Measurements from ENCODE around the gene BMPR1B.
"Not testable (repeated sequence)": the region's sequence is repeated elsewhere in the genome, so short reads cannot be mapped to it uniquely, and the experiment has no call there.

The BMPR1B gene

DNA sequence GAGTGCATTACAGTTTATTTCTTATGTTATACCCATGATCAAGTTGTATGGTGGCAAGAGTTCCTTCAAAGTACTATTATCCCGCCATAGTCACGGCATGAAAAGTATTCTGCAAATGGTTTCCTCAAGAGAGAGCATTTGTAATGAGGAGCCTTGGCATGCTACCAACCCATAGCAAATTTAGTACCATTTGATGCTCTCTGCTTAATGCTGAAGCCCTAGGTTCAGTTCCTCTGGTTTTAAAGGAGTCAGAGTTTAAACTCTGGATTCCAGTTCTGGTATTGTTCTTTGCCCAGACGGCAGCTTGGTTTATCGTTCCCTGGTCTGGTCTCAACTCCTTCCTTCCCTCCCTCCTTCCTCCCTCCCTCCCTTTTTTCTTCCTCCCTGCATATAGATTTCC, 371.3 kb downstream of the BMPR1B start:
- TF ChIP-seq SPI1 (IDR thresholded peaks at IDR 0.05; ENCODE audit: low read depth, low read length) (no peak), POLR2AphosphoS5 (IDR thresholded peaks at IDR 0.05; ENCODE audit: low read depth, low read length) (no peak), TAF1 (IDR thresholded peaks at IDR 0.05; ENCODE audit: low read depth, low read length) (no peak), POLR2A (IDR thresholded peaks at IDR 0.05; ENCODE audit: low read depth, low read length) (no peak), POU2F2 (IDR thresholded peaks at IDR 0.05; ENCODE audit: low read depth, low read length) (no peak), PAX5 (IDR thresholded peaks at IDR 0.05; ENCODE audit: insufficient read depth, low read length, severe bottlenecking) (no peak)
- FAIRE-seq (no peak), DNase-seq (ENCODE audit: insufficient read length, low spot score) (no peak)

- FAIRE-seq (no peak), DNase-seq (ENCODE audit: insufficient read length, low spot score) (no peak)
- TF ChIP-seq PAX5 (IDR thresholded peaks at IDR 0.05; ENCODE audit: insufficient read depth, low read length, severe bottlenecking) = no peak
- TF ChIP-seq TAF1 (IDR thresholded peaks at IDR 0.05; ENCODE audit: low read depth, low read length) = no peak
- no peak for TF ChIP-seq POLR2AphosphoS5 (IDR thresholded peaks at IDR 0.05; ENCODE audit: low read depth, low read length)
- no peak for TF ChIP-seq POU2F2 (IDR thresholded peaks at IDR 0.05; ENCODE audit: low read depth, low read length)
- TF ChIP-seq POLR2A (IDR thresholded peaks at IDR 0.05; ENCODE audit: low read depth, low read length) = no peak
- no peak for TF ChIP-seq SPI1 (IDR thresholded peaks at IDR 0.05; ENCODE audit: low read depth, low read length)
Observed at GRCh38 chr4:95129821-95130311, 372.1 kb downstream of the BMPR1B start.

- FAIRE-seq; DNase-seq (ENCODE audit: insufficient read length, low spot score): not testable (repeated sequence)
Observed at GRCh38 chr4:95134016-95134415, 376.3 kb downstream of the BMPR1B start.

- not testable (repeated sequence) for FAIRE-seq; DNase-seq (ENCODE audit: insufficient read length, low spot score)
Observed at GRCh38 chr4:95139424-95139823, 381.7 kb downstream of the BMPR1B start.

- FAIRE-seq = no peak
- TF ChIP-seq TAF1 (IDR thresholded peaks at IDR 0.05; ENCODE audit: low read depth, low read length) = no peak
- DNase-seq (ENCODE audit: insufficient read length, low spot score) = no peak
Observed at GRCh38 chr4:95141361-95141760, 383.6 kb downstream of the BMPR1B start.

GRCh38 chr4:95142932-95143331, 385.2 kb downstream of the BMPR1B start:
- FAIRE-seq (no peak), DNase-seq (ENCODE audit: insufficient read length, low spot score) (no peak)
- TF ChIP-seq PAX5 (IDR thresholded peaks at IDR 0.05; ENCODE audit: insufficient read depth, low read length, severe bottlenecking) (no peak), TAF1 (IDR thresholded peaks at IDR 0.05; ENCODE audit: low read depth, low read length) (no peak), POU2F2 (IDR thresholded peaks at IDR 0.05; ENCODE audit: low read depth, low read length) (no peak), SPI1 (IDR thresholded peaks at IDR 0.05; ENCODE audit: low read depth, low read length) (no peak), POLR2A (IDR thresholded peaks at IDR 0.05; ENCODE audit: low read depth, low read length) (no peak), POLR2AphosphoS5 (IDR thresholded peaks at IDR 0.05; ENCODE audit: low read depth, low read length) (no peak)

DNA sequence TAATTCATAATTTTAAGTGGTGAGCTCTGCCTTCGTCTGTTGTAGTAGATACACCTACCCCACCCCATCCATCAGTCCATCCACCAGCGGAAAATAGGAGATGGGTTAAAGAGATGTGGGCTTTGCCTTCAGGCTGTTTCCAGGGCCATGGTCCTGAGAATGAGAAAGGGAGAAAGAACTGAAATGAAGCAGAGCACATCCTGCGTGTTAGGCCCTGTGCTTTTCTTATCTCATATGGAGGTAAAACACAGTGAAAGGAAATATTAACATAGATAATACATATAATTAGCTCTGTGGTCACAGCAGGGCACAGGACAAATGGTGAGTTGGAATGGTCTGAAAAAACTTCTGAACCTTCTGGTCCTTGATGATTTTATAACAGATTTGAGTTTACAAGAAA, 393.5 kb downstream of the BMPR1B start:
- FAIRE-seq (no peak), DNase-seq (ENCODE audit: insufficient read length, low spot score) (no peak)
- TF ChIP-seq TAF1 (IDR thresholded peaks at IDR 0.05; ENCODE audit: low read depth, low read length) = no peak
- TF ChIP-seq PAX5 (IDR thresholded peaks at IDR 0.05; ENCODE audit: insufficient read depth, low read length, severe bottlenecking) = no peak
- TF ChIP-seq POLR2A (IDR thresholded peaks at IDR 0.05; ENCODE audit: low read depth, low read length) = no peak
- no peak for TF ChIP-seq SPI1 (IDR thresholded peaks at IDR 0.05; ENCODE audit: low read depth, low read length)

DNA sequence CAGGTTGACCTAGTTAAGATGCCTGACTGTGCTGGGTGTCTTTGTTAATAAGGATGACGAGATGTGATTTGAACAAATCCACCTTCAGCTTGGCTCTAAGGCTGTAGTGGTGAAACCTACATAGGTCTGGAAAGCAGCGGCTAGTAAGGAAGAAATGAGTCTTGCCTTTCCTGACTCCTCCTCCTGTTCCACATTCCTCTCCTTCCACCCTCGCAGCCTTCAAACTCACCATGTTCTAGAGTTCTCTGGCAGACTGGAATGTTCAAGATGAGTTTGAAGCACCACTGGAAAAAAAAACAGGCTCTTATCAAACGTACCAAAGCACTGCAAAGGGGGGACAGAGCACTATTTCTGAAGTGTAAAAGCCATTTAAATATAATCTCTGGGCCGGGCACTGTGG, 395.4 kb downstream of the BMPR1B start:
- DNase-seq (ENCODE audit: insufficient read length, low spot score) (no peak), FAIRE-seq (no peak)
- TF ChIP-seq PAX5 (IDR thresholded peaks at IDR 0.05; ENCODE audit: insufficient read depth, low read length, severe bottlenecking) (no peak), POU2F2 (IDR thresholded peaks at IDR 0.05; ENCODE audit: low read depth, low read length) (no peak), POLR2A (IDR thresholded peaks at IDR 0.05; ENCODE audit: low read depth, low read length) (no peak), POLR2AphosphoS5 (IDR thresholded peaks at IDR 0.05; ENCODE audit: low read depth, low read length) (no peak), SPI1 (IDR thresholded peaks at IDR 0.05; ENCODE audit: low read depth, low read length) (no peak), TAF1 (IDR thresholded peaks at IDR 0.05; ENCODE audit: low read depth, low read length) (no peak)

DNA sequence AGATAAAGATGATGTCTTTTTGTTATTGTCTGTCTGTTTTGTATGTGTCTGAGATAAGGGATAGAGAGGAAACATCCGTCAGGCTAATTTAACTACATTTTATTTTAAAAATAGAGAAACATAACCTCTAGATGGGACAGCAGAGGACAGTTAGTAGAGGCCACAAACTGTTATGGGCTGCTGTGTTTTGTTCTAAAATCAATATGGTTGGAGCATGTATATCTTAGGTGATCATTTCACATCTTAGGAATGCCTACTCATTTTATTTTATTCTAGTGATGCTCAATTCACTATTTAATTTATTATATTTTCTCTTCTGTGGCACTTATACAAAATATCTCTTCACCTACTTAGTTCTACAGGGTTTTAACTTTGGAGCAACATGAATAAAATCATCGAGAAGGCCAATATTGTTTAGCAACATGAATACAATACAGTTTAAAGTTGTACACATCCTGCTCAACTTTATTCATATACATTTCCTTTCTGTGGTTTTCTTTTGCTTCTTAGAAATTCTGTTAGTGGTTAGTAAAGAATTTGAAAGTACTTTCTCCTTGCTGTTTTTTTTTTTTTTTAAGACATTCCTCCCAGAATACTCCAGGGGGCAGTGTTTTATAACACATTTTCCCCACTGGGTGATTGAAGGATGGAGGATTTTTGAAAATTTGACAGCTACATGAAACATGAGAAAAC, 398.1 kb downstream of the BMPR1B start:
- FAIRE-seq = no peak
- no peak for TF ChIP-seq TAF1 (IDR thresholded peaks at IDR 0.05; ENCODE audit: low read depth, low read length)
- no peak for TF ChIP-seq POU2F2 (IDR thresholded peaks at IDR 0.05; ENCODE audit: low read depth, low read length)
- TF ChIP-seq POLR2A (IDR thresholded peaks at IDR 0.05; ENCODE audit: low read depth, low read length) = no peak
- no peak for TF ChIP-seq PAX5 (IDR thresholded peaks at IDR 0.05; ENCODE audit: insufficient read depth, low read length, severe bottlenecking)
- no peak for TF ChIP-seq POLR2AphosphoS5 (IDR thresholded peaks at IDR 0.05; ENCODE audit: low read depth, low read length)
- TF ChIP-seq SPI1 (IDR thresholded peaks at IDR 0.05; ENCODE audit: low read depth, low read length) = no peak
- DNase-seq (ENCODE audit: insufficient read length, low spot score) = no peak

GRCh38 chr4:95156452-95156765, 398.7 kb downstream of the BMPR1B start:
- no peak for FAIRE-seq
- TF ChIP-seq POLR2AphosphoS5 (IDR thresholded peaks at IDR 0.05; ENCODE audit: low read depth, low read length) (no peak), POLR2A (IDR thresholded peaks at IDR 0.05; ENCODE audit: low read depth, low read length) (no peak), POU2F2 (IDR thresholded peaks at IDR 0.05; ENCODE audit: low read depth, low read length) (no peak), PAX5 (IDR thresholded peaks at IDR 0.05; ENCODE audit: insufficient read depth, low read length, severe bottlenecking) (no peak), TAF1 (IDR thresholded peaks at IDR 0.05; ENCODE audit: low read depth, low read length) (no peak), SPI1 (IDR thresholded peaks at IDR 0.05; ENCODE audit: low read depth, low read length) (no peak)
- DNase-seq (ENCODE audit: insufficient read length, low spot score) = no peak

DNA sequence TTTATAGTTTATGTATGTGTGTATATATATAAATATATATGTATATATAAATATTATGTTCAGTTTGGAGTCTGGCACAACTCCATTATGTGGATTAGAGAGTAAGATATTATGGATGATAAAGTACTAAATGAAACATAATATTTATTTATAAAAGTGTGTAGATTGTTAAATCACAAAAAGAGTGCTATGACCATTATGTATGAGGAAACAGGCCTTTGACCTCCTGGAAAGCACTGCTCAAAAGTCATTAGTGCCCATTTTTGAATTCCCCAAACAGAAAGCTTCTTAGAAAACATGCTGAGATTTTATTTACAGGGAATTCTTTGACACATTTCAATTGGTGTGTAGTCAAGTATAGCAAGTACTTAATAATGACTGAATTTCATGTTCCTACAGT, 399.8 kb downstream of the BMPR1B start:
- TF ChIP-seq POU2F2 (IDR thresholded peaks at IDR 0.05; ENCODE audit: low read depth, low read length) = no peak
- no peak for TF ChIP-seq POLR2AphosphoS5 (IDR thresholded peaks at IDR 0.05; ENCODE audit: low read depth, low read length)
- no peak for TF ChIP-seq POLR2A (IDR thresholded peaks at IDR 0.05; ENCODE audit: low read depth, low read length)
- TF ChIP-seq TAF1 (IDR thresholded peaks at IDR 0.05; ENCODE audit: low read depth, low read length) = no peak
- TF ChIP-seq SPI1 (IDR thresholded peaks at IDR 0.05; ENCODE audit: low read depth, low read length) = no peak
- TF ChIP-seq PAX5 (IDR thresholded peaks at IDR 0.05; ENCODE audit: insufficient read depth, low read length, severe bottlenecking) = no peak
- DNase-seq (ENCODE audit: insufficient read length, low spot score) (no peak), FAIRE-seq (no peak)

All from GM12891 (cell line).